Measurements from ENCODE around the gene SCN4B. TPM values are rescaled to one million over a fixed set of nuclear protein-coding genes. Genes with fewer than 3 reads are reported as not detected.

The SCN4B gene
- total RNA-seq, 1 donor from 2014 or later: 1.9 TPM

- no peak for TF ChIP-seq CTCF (IDR thresholded peaks at IDR 0.05; ENCODE audit: unreplicated experiment)
- H3K36me3 Mint-ChIP-seq: no peaks in the 10 kb centered on the region
- no peak overlapping the region for H3K4me3 Mint-ChIP-seq
- H3K27ac Mint-ChIP-seq: no peak overlapping the region
- DNase-seq (ENCODE audit: low spot score in 2 of 2, unreplicated experiment in 2 of 2): no peak
- no peaks in the 10 kb centered on the region for H3K9me3 Mint-ChIP-seq
- H3K27me3 Mint-ChIP-seq (ENCODE audit: low read depth): peaks cover 8% of the 10 kb centered on the region
- peaks cover 4% of the 10 kb centered on the region for H3K4me1 Mint-ChIP-seq
These were observed 56.7 kb downstream of the SCN4B start for GRCh38 chr11:118095967-118096367.

- Mint-ChIP-seq H3K27me3 (ENCODE audit: low read depth) (peaks cover 8% of the 10 kb centered on the region), H3K4me3 (no peak overlapping the region), H3K36me3 (no peaks in the 10 kb centered on the region), H3K4me1 (peaks cover 4% of the 10 kb centered on the region), H3K27ac (no peak overlapping the region), H3K9me3 (no peaks in the 10 kb centered on the region)
- TF ChIP-seq CTCF (IDR thresholded peaks at IDR 0.05; ENCODE audit: unreplicated experiment): no peak
- no peak for DNase-seq (ENCODE audit: low spot score in 2 of 2, unreplicated experiment in 2 of 2)
These were observed 57.1 kb downstream of the SCN4B start for GRCh38 chr11:118095493-118095892.

- H3K4me3 Mint-ChIP-seq: no peak overlapping the region
- peaks cover 5% of the 10 kb centered on the region for H3K27me3 Mint-ChIP-seq (ENCODE audit: low read depth)
- H3K27ac Mint-ChIP-seq: no peak overlapping the region
- TF ChIP-seq CTCF (IDR thresholded peaks at IDR 0.05; ENCODE audit: unreplicated experiment): no peak
- no peaks in the 10 kb centered on the region for H3K9me3 Mint-ChIP-seq
- H3K4me1 Mint-ChIP-seq: no peaks in the 10 kb centered on the region
- H3K36me3 Mint-ChIP-seq: no peaks in the 10 kb centered on the region
- no peak for DNase-seq (ENCODE audit: low spot score in 2 of 2, unreplicated experiment in 2 of 2)
These were observed 59.6 kb downstream of the SCN4B start for GRCh38 chr11:118092907-118093571.

- no peak for DNase-seq (ENCODE audit: low spot score in 2 of 2, unreplicated experiment in 2 of 2)
- Mint-ChIP-seq H3K4me3 (no peak overlapping the region), H3K27me3 (ENCODE audit: low read depth) (no peaks in the 10 kb centered on the region), H3K4me1 (no peaks in the 10 kb centered on the region), H3K36me3 (no peaks in the 10 kb centered on the region), H3K27ac (no peak overlapping the region), H3K9me3 (no peaks in the 10 kb centered on the region)
- TF ChIP-seq CTCF (IDR thresholded peaks at IDR 0.05; ENCODE audit: unreplicated experiment): no peak
These were observed 60.9 kb downstream of the SCN4B start for GRCh38 chr11:118091690-118092089.

- DNase-seq (ENCODE audit: low spot score in 2 of 2, unreplicated experiment in 2 of 2): no peak
- Mint-ChIP-seq H3K27me3 (ENCODE audit: low read depth) (peaks cover 5% of the 10 kb centered on the region), H3K4me1 (no peaks in the 10 kb centered on the region), H3K4me3 (no peak overlapping the region), H3K27ac (no peak overlapping the region), H3K9me3 (no peaks in the 10 kb centered on the region), H3K36me3 (no peaks in the 10 kb centered on the region)
- no peak for TF ChIP-seq CTCF (IDR thresholded peaks at IDR 0.05; ENCODE audit: unreplicated experiment)
These were observed 62.0 kb downstream of the SCN4B start for GRCh38 chr11:118090545-118091162.
